ENCODE data around the gene ABHD6. TPM values are rescaled to one million over a fixed set of nuclear protein-coding genes. Genes with fewer than 3 reads are reported as not detected.

The ABHD6 gene
- total RNA-seq, 1 experiment from 2014 or later = 2.2 TPM

GRCh38 chr3:58261954-58262666 lies 24.5 kb downstream of the ABHD6 start:
- no peak overlapping the region for H2BK20ac ChIP-seq (ENCODE audit: low read depth, low read length, poor library complexity, severe bottlenecking)
- H3K14ac ChIP-seq (ENCODE audit: insufficient read depth, low read length) = no peak overlapping the region
- no peak overlapping the region for H2BK120ac ChIP-seq (ENCODE audit: low read depth, low read length, poor library complexity, severe bottlenecking)
- H3K79me2 ChIP-seq (ENCODE audit: insufficient read depth, low read length) = no peaks in the 10 kb centered on the region
- Mint-ChIP-seq H3K4me3 (no peak overlapping the region), H3K9me3 (no peaks in the 10 kb centered on the region), H3K36me3 (ENCODE audit: insufficient read depth in 1 of 3, low read depth in 3 of 3) (no peaks in the 10 kb centered on the region), H3K4me1 (no peaks in the 10 kb centered on the region), H3K27ac (no peak overlapping the region), H3K27me3 (ENCODE audit: low read depth) (no peaks in the 10 kb centered on the region; the same call in 1 of the 2 replicates)
- H3T11ph ChIP-seq (ENCODE audit: low read length) = no peak overlapping the region
- DNase-seq = no peak
- H4K91ac ChIP-seq (ENCODE audit: insufficient read length, low read depth, low read length) = no peak overlapping the region
- no peak overlapping the region for H2AFZ ChIP-seq (ENCODE audit: low read length)
- no peak overlapping the region for H3K4me2 ChIP-seq (ENCODE audit: insufficient read depth, insufficient read length, low read length)
- H3K23ac ChIP-seq (ENCODE audit: insufficient read length, low read depth, low read length) = no peak overlapping the region
- H2BK12ac ChIP-seq (ENCODE audit: insufficient read length, low read depth, low read length) = no peak overlapping the region
- no peak overlapping the region for H2BK5ac ChIP-seq (ENCODE audit: insufficient read length, low read length)
- WGBS (ENCODE audit: extremely low coverage, insufficient read length, low lambda C conversion rate) = no CpG with 5 or more reads among the region's 3 CpGs
- no peak overlapping the region for H3K4ac ChIP-seq (ENCODE audit: low read depth, low read length)
- TF ChIP-seq CTCF (conservative IDR thresholded peaks at IDR 0.05) = no peak
- H4K5ac ChIP-seq (ENCODE audit: insufficient read length, low read depth, low read length) = no peak overlapping the region
- no peaks in the 10 kb centered on the region for H4K20me1 ChIP-seq (ENCODE audit: control insufficient read depth, insufficient read depth, insufficient read length)
- H3K56ac ChIP-seq (ENCODE audit: insufficient read length, low read depth, low read length) = no peak overlapping the region
- H2BK15ac ChIP-seq (ENCODE audit: low read depth, low read length) = no peak overlapping the region
- H3K9me3 ChIP-seq (ENCODE audit: control insufficient read depth, low read depth, low read length) = no peaks in the 10 kb centered on the region
- no peaks in the 10 kb centered on the region for H3K79me1 ChIP-seq (ENCODE audit: insufficient read depth, low read depth, low read length, poor library complexity, severe bottlenecking)
- H3K18ac ChIP-seq (ENCODE audit: insufficient read length, low read depth, low read length) = no peak overlapping the region
- H3K9ac ChIP-seq (ENCODE audit: extremely low read depth, insufficient read length, low read length) = no peak overlapping the region
- no peaks in the 10 kb centered on the region for H3K4me1 ChIP-seq (ENCODE audit: insufficient read depth, low read length)
- H2AK5ac ChIP-seq (ENCODE audit: insufficient read length, low read length) = no peak overlapping the region
- no peaks in the 10 kb centered on the region for H3K27me3 ChIP-seq (ENCODE audit: insufficient read depth, low read length)
- H4K8ac ChIP-seq (replicated peaks; ENCODE audit: insufficient read length, low read depth, low read length) = no peak overlapping the region
- no peaks in the 10 kb centered on the region for H3K23me2 ChIP-seq (ENCODE audit: insufficient read length, low read depth, low read length, poor library complexity, severe bottlenecking)
- H3K27ac ChIP-seq (ENCODE audit: insufficient read length, low read depth, low read length) = no peak overlapping the region

Data from H9 (cell line).